HG02884 (cell line): ENCODE data around the gene SPC24.
"Not testable (repeated sequence)": the region's sequence is repeated elsewhere in the genome, so short reads cannot be mapped to it uniquely, and the experiment has no call there.

Experiments used
- ATAC-seq: cut with Tn5 transposase; IDR thresholded peaks from one replicate; pipeline ENCODE4 v1.9.1; 2021; ENCODE audit warnings: mild to moderate bottlenecking, moderate library complexity; ENCODE audit not compliant: unreplicated experiment

SPC24 gene

GRCh38 chr19:11131471-11131870 lies 24.1 kb downstream of the SPC24 start:
- no peak for ATAC-seq

GRCh38 chr19:11130824-11131455 lies 24.6 kb downstream of the SPC24 start:
- no peak for ATAC-seq

GRCh38 chr19:11127905-11128304 lies 27.7 kb downstream of the SPC24 start:
- no peak for ATAC-seq

- ATAC-seq = no peak
Measured at GRCh38 chr19:11125994-11126685, 29.4 kb downstream of the SPC24 start.

- not testable (repeated sequence) for ATAC-seq
Measured at GRCh38 chr19:11124157-11124556, 31.4 kb downstream of the SPC24 start.

- no peak for ATAC-seq
Measured at GRCh38 chr19:11123114-11123513, 32.5 kb downstream of the SPC24 start.

- not testable (repeated sequence) for ATAC-seq
Measured at GRCh38 chr19:11121963-11122362, 33.6 kb downstream of the SPC24 start.

GRCh38 chr19:11116507-11116906 lies 39.1 kb downstream of the SPC24 start:
- ATAC-seq = no peak

GRCh38 chr19:11115895-11116446 lies 39.6 kb downstream of the SPC24 start:
- no peak for ATAC-seq

- ATAC-seq = no peak
Measured at GRCh38 chr19:11115042-11115441, 40.5 kb downstream of the SPC24 start.

GRCh38 chr19:11113140-11113708 lies 42.4 kb downstream of the SPC24 start:
- no peak for ATAC-seq

GRCh38 chr19:11111771-11112144 lies 43.8 kb downstream of the SPC24 start:
- no peak for ATAC-seq

GRCh38 chr19:11111117-11111770 lies 44.3 kb downstream of the SPC24 start:
- no peak for ATAC-seq

GRCh38 chr19:11108746-11109145 lies 46.8 kb downstream of the SPC24 start:
- ATAC-seq = no peak

- no peak for ATAC-seq
Measured at GRCh38 chr19:11106477-11106876, 49.1 kb downstream of the SPC24 start.

- no peak for ATAC-seq
Measured at GRCh38 chr19:11105014-11105636, 50.5 kb downstream of the SPC24 start.

GRCh38 chr19:11103667-11104066 lies 51.9 kb downstream of the SPC24 start:
- ATAC-seq = not testable (repeated sequence)

- no peak for ATAC-seq
Measured at GRCh38 chr19:11102944-11103343, 52.6 kb downstream of the SPC24 start.

- no peak for ATAC-seq
Measured at GRCh38 chr19:11101057-11101456, 54.5 kb downstream of the SPC24 start.

GRCh38 chr19:11100049-11100448 lies 55.5 kb downstream of the SPC24 start:
- ATAC-seq = no peak

GRCh38 chr19:11098861-11099260 lies 56.7 kb downstream of the SPC24 start:
- ATAC-seq = no peak
